Measurements from ENCODE around the gene DCTN4.

DNA sequence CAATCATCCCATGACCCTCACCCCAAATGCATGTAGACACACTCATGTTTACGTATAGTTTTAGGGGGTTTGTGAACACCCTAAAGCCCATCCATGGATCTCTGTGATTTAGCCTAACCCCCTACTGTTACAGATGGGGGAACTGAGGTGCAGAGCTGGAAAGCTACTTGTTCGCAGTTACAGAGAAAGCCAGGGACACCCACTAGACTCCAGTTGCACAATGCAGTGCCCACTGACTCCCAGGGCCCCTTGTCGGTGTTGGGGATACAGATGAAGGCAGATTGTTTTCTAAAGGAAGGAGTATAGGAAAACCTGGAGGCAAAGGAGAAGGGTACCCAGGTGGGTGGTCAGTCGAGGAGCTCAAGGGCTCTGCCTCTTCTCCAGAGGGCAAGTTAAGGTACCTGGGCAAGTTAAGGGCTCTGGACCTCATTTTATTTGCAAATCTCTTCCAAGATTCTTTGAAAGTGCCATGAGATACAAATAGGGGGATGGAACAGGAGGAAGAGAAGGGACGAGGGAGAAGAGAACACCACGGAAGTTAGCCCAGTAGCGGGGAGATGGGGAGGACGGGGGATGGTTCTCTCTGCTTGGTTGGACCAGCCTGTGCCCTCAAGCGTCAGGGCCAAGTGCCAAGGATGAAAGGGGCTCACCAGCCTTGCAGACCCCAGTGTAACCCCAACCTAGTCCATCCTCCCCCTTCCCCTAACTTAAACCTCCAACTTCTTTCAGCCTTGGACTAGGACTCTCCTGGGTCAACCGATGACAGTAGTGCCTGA lies 96.8 kb downstream of the DCTN4 start:
- TF ChIP-seq, protein P1, sequence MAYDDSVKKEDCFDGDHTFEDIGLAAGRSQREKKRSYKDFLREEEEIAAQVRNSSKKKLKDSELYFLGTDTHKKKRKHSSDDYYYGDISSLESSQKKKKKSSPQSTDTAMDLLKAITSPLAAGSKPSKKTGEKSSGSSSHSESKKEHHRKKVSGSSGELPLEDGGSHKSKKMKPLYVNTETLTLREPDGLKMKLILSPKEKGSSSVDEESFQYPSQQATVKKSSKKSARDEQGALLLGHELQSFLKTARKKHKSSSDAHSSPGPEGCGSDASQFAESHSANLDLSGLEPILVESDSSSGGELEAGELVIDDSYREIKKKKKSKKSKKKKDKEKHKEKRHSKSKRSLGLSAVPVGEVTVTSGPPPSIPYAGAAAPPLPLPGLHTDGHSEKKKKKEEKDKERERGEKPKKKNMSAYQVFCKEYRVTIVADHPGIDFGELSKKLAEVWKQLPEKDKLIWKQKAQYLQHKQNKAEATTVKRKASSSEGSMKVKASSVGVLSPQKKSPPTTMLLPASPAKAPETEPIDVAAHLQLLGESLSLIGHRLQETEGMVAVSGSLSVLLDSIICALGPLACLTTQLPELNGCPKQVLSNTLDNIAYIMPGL (CRISPR knock-in tag; IDR thresholded peaks at IDR 0.05; ENCODE audit: borderline replicate concordance): no peak
- no peak for TF ChIP-seq PHF8 (IDR thresholded peaks at IDR 0.05; ENCODE audit: borderline replicate concordance, low read depth)
- no peak for TF ChIP-seq RAD21 (conservative IDR thresholded peaks at IDR 0.05 in 1 of 2, IDR thresholded peaks at IDR 0.05 in 1 of 2)
- no peak for TF ChIP-seq ZFP36 (IDR thresholded peaks at IDR 0.05; ENCODE audit: borderline replicate concordance, partially characterized antibody)
